Measurements from ENCODE around the gene GGT5.
A peak's percentile ranks its signal among the peaks of the same experiment; 100 is the strongest.
"Not testable (repeated sequence)": the region's sequence is repeated elsewhere in the genome, so short reads cannot be mapped to it uniquely, and the experiment has no call there.

The GGT5 gene

DNA sequence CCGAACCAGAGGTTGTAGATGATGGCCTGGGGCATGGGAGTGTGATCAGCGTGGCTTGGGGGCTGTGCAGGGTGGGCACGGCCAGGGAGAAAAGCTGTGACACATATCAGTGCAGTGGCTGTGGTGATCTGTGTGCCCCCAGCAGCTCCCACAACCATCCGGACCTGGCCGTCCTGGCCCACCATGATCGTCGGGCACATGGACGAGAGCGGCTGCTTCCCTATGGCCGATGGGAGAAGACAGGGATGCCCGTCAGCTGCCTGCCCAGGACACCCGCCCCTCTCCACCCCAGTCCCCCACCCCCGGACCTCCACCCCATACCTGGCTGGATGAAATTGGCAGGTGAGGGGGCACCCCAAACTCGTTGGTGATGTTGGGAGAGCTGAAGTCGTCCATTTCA, 3.7 kb upstream of the GGT5 start:
- H3K9me3 ChIP-seq (ENCODE audit: control insufficient read depth, low read length); H2BK12ac ChIP-seq (ENCODE audit: low read length in 2 of 2); DNase-seq; H2BK120ac ChIP-seq (ENCODE audit: low read depth, low read length); H3K36me3 ChIP-seq (ENCODE audit: control insufficient read depth in 1 of 2, insufficient read depth in 2 of 2, low read depth in 1 of 2, low read length in 2 of 2); H3K4me3 ChIP-seq (ENCODE audit: insufficient read depth in 1 of 2, low read depth in 1 of 2, low read length in 2 of 2); H4K91ac ChIP-seq (ENCODE audit: low read length); H2BK5ac ChIP-seq (ENCODE audit: low read depth, low read length, poor library complexity, severe bottlenecking); H3K27ac ChIP-seq (ENCODE audit: low read length, poor library complexity, severe bottlenecking); H3K27me3 ChIP-seq (ENCODE audit: control insufficient read depth in 1 of 2, insufficient read depth in 1 of 2, low read length in 2 of 2); H3K4ac ChIP-seq (ENCODE audit: low read depth in 1 of 2, low read length in 2 of 2); H2AFZ ChIP-seq (ENCODE audit: low read depth, low read length); H3K9ac ChIP-seq (ENCODE audit: low read length); H3K23ac ChIP-seq (ENCODE audit: low read length in 2 of 2); H3K14ac ChIP-seq (ENCODE audit: low read length in 2 of 2); H2BK15ac ChIP-seq (ENCODE audit: low read depth, poor library complexity, severe bottlenecking); H2AK5ac ChIP-seq (ENCODE audit: low read length, severe bottlenecking); H3K4me2 ChIP-seq (ENCODE audit: low read length, poor library complexity, severe bottlenecking); H3K79me1 ChIP-seq (replicated peaks; ENCODE audit: low read length, poor library complexity, severe bottlenecking): not testable (repeated sequence)
- Histone ChIP-seq H3K18ac (ENCODE audit: low read depth in 1 of 2, low read length in 2 of 2) (peak overlapping the region in 1 of 2 experiments; percentile 62), H3K4me1 (ENCODE audit: control insufficient read depth, insufficient read depth, low read depth, low read length) (peaks cover 27% of the 10 kb centered on the region), H4K8ac (ENCODE audit: low read length) (peak overlapping the region; percentile 49)
- WGBS: 100% methylated on average over 4 of the region's 15 CpGs

GRCh38 chr22:24247564-24248344, 2.9 kb upstream of the GGT5 start:
- Histone ChIP-seq H4K8ac (ENCODE audit: low read length) (peak overlapping the region; percentile 95), H2BK15ac (ENCODE audit: low read depth, poor library complexity, severe bottlenecking) (peak overlapping the region; percentile 0), H3K4me3 (ENCODE audit: insufficient read depth in 1 of 2, low read depth in 1 of 2, low read length in 2 of 2) (peak overlapping the region in 1 of 2 experiments; percentile 66), H3K14ac (ENCODE audit: low read length in 2 of 2) (no peak overlapping the region), H3K27me3 (ENCODE audit: control insufficient read depth in 1 of 2, insufficient read depth in 1 of 2, low read length in 2 of 2) (no peaks in the 10 kb centered on the region), H2BK120ac (ENCODE audit: low read depth, low read length) (peak overlapping the region; percentile 65), H3K79me1 (replicated peaks; ENCODE audit: low read length, poor library complexity, severe bottlenecking) (no peaks in the 10 kb centered on the region), H2AK5ac (ENCODE audit: low read length, severe bottlenecking) (no peak overlapping the region), H3K9me3 (ENCODE audit: control insufficient read depth, low read length) (no peaks in the 10 kb centered on the region), H3K4ac (ENCODE audit: low read depth in 1 of 2, low read length in 2 of 2) (peak overlapping the region; percentile 81 to 94), H3K4me2 (ENCODE audit: low read length, poor library complexity, severe bottlenecking) (no peak overlapping the region), H2BK5ac (ENCODE audit: low read depth, low read length, poor library complexity, severe bottlenecking) (no peak overlapping the region), H4K91ac (ENCODE audit: low read length) (peak overlapping the region; percentile 94), H3K18ac (ENCODE audit: low read depth in 1 of 2, low read length in 2 of 2) (peak overlapping the region; percentile 97 to 99), H3K27ac (ENCODE audit: low read length, poor library complexity, severe bottlenecking) (no peak overlapping the region), H3K4me1 (ENCODE audit: control insufficient read depth, insufficient read depth, low read depth, low read length) (peaks cover 35% of the 10 kb centered on the region), H3K9ac (ENCODE audit: low read length) (peak overlapping the region; percentile 72), H2AFZ (ENCODE audit: low read depth, low read length) (no peak overlapping the region), H3K36me3 (ENCODE audit: control insufficient read depth in 1 of 2, insufficient read depth in 2 of 2, low read depth in 1 of 2, low read length in 2 of 2) (no peaks in the 10 kb centered on the region), H2BK12ac (ENCODE audit: low read length in 2 of 2) (peak overlapping the region; percentile 4 to 94), H3K23ac (ENCODE audit: low read length in 2 of 2) (no peak overlapping the region)
- 51% methylated on average over 22 of the region's 23 CpGs for WGBS
- peak; percentile 97 for DNase-seq

GRCh38 chr22:24247011-24247507, 2.2 kb upstream of the GGT5 start:
- Histone ChIP-seq H2BK15ac (ENCODE audit: low read depth, poor library complexity, severe bottlenecking) (peak overlapping the region; percentile 89), H3K14ac (ENCODE audit: low read length in 2 of 2) (peak overlapping the region in 1 of 2 experiments; percentile 96), H4K8ac (ENCODE audit: low read length) (peak overlapping the region; percentile 99), H2BK120ac (ENCODE audit: low read depth, low read length) (peak overlapping the region; percentile 100), H3K4me3 (ENCODE audit: insufficient read depth in 1 of 2, low read depth in 1 of 2, low read length in 2 of 2) (peak overlapping the region in 1 of 2 experiments; percentile 24), H2BK12ac (ENCODE audit: low read length in 2 of 2) (peak overlapping the region; percentile 97), H3K27ac (ENCODE audit: low read length, poor library complexity, severe bottlenecking) (peak overlapping the region; percentile 35), H2AK5ac (ENCODE audit: low read length, severe bottlenecking) (peak overlapping the region; percentile 16), H3K4me1 (ENCODE audit: control insufficient read depth, insufficient read depth, low read depth, low read length) (peaks cover 41% of the 10 kb centered on the region), H3K23ac (ENCODE audit: low read length in 2 of 2) (peak overlapping the region in 1 of 2 experiments; percentile 79), H2BK5ac (ENCODE audit: low read depth, low read length, poor library complexity, severe bottlenecking) (no peak overlapping the region), H3K79me1 (replicated peaks; ENCODE audit: low read length, poor library complexity, severe bottlenecking) (peaks cover 1% of the 10 kb centered on the region), H3K9me3 (ENCODE audit: control insufficient read depth, low read length) (no peaks in the 10 kb centered on the region), H3K4ac (ENCODE audit: low read depth in 1 of 2, low read length in 2 of 2) (peak overlapping the region; percentile 64 to 95), H3K36me3 (ENCODE audit: control insufficient read depth in 1 of 2, insufficient read depth in 2 of 2, low read depth in 1 of 2, low read length in 2 of 2) (no peaks in the 10 kb centered on the region), H4K91ac (ENCODE audit: low read length) (peak overlapping the region; percentile 100), H3K9ac (ENCODE audit: low read length) (peak overlapping the region; percentile 72), H3K27me3 (ENCODE audit: control insufficient read depth in 1 of 2, insufficient read depth in 1 of 2, low read length in 2 of 2) (no peaks in the 10 kb centered on the region), H3K4me2 (ENCODE audit: low read length, poor library complexity, severe bottlenecking) (no peak overlapping the region), H2AFZ (ENCODE audit: low read depth, low read length) (no peak overlapping the region), H3K18ac (ENCODE audit: low read depth in 1 of 2, low read length in 2 of 2) (peak overlapping the region; percentile 93 to 99)
- WGBS: 76% methylated on average over 5 of the region's 6 CpGs
- DNase-seq: peak; percentile 51
